H9 (cell line): ENCODE measurements around the gene TFAP2C. TPM values are rescaled to one million over a fixed set of nuclear protein-coding genes. Genes with fewer than 3 reads are reported as not detected.

Experiments used
- DNase-seq: peaks from one replicate; pipeline ENCODE4 v3.0.0-alpha.2; 2017
- H2AFZ ChIP-seq: one replicate; pipeline ENCODE4 v1.6.1; 2013; ENCODE audit warnings: mild to moderate bottlenecking, low read length, control low read depth, moderate library complexity
- H2AK5ac ChIP-seq: 2 replicates; pipeline ENCODE4 v1.6.1; 2013; ENCODE audit warnings: low read length, control low read depth, mixed read lengths; ENCODE audit not compliant: insufficient read length
- H2BK120ac ChIP-seq: one replicate; pipeline ENCODE4 v1.6.1; 2013; ENCODE audit warnings: low read depth, mild to moderate bottlenecking, low read length, control low read depth, inconsistent platforms; ENCODE audit not compliant: poor library complexity, severe bottlenecking
- H2BK12ac ChIP-seq: 2 replicates; pipeline ENCODE4 v1.6.1; 2013; ENCODE audit warnings: low read length, control low read depth, mixed read lengths, low read depth; ENCODE audit not compliant: insufficient read length
- H2BK15ac ChIP-seq: 2 replicates; pipeline ENCODE4 v1.6.1; 2013; ENCODE audit warnings: low read depth, low read length, control low read depth
- H2BK20ac ChIP-seq: one replicate; pipeline ENCODE4 v1.6.1; 2013; ENCODE audit warnings: low read depth, mild to moderate bottlenecking, low read length, control low read depth, inconsistent platforms; ENCODE audit not compliant: poor library complexity, severe bottlenecking
- H2BK5ac ChIP-seq: 2 replicates; pipeline ENCODE4 v1.6.1; 2013; ENCODE audit warnings: low read length, control low read depth, mixed read lengths; ENCODE audit not compliant: insufficient read length
- H3K14ac ChIP-seq: 2 replicates; pipeline ENCODE4 v1.6.1; 2013; ENCODE audit warnings: low read length, control low read depth; ENCODE audit not compliant: insufficient read depth
- H3K18ac ChIP-seq: 2 replicates; pipeline ENCODE4 v1.6.1; 2013; ENCODE audit warnings: low read depth, mild to moderate bottlenecking, mixed read lengths, low read length, control low read depth; ENCODE audit not compliant: insufficient read length
- H3K23ac ChIP-seq: 2 replicates; pipeline ENCODE4 v1.6.1; 2013; ENCODE audit warnings: low read length, control low read depth, mixed read lengths, low read depth; ENCODE audit not compliant: insufficient read length
- H3K23me2 ChIP-seq: 2 replicates; pipeline ENCODE4 v1.6.1; 2013; ENCODE audit warnings: low read depth, mild to moderate bottlenecking, mixed read lengths, low read length, control low read depth; ENCODE audit not compliant: insufficient read length, poor library complexity, severe bottlenecking
- H3K27ac ChIP-seq: 2 replicates; pipeline ENCODE4 v1.5.1; 2013; ENCODE audit warnings: low read length, control low read depth, mixed read lengths, low read depth; ENCODE audit not compliant: insufficient read length
- H3K27me3 ChIP-seq: 2 replicates; pipeline ENCODE4 v1.6.1; 2013; ENCODE audit warnings: low read length, control low read depth, inconsistent platforms; ENCODE audit not compliant: insufficient read depth
- H3K4ac ChIP-seq: 2 replicates; pipeline ENCODE4 v1.6.1; 2013; ENCODE audit warnings: low read depth, mild to moderate bottlenecking, control low read depth, inconsistent platforms, low read length, moderate library complexity
- H3K4me1 ChIP-seq: 2 replicates; pipeline ENCODE4 v1.6.1; 2013; ENCODE audit warnings: low read length, control low read depth, inconsistent platforms; ENCODE audit not compliant: insufficient read depth
- H3K4me2 ChIP-seq: 2 replicates; pipeline ENCODE4 v1.6.1; 2013; ENCODE audit warnings: low read length, control low read depth, mixed read lengths; ENCODE audit not compliant: insufficient read length, insufficient read depth
- H3K56ac ChIP-seq: 2 replicates; pipeline ENCODE4 v1.6.1; 2013; ENCODE audit warnings: low read depth, mild to moderate bottlenecking, mixed read lengths, low read length, control low read depth; ENCODE audit not compliant: insufficient read length
- H3K79me1 ChIP-seq: 2 replicates; pipeline ENCODE4 v1.6.1; 2013; ENCODE audit warnings: low read depth, mild to moderate bottlenecking, moderate library complexity, low read length, control low read depth, inconsistent platforms; ENCODE audit not compliant: insufficient read depth, poor library complexity, severe bottlenecking
- H3K79me2 ChIP-seq: 2 replicates; pipeline ENCODE4 v1.6.1; 2013; ENCODE audit warnings: low read length, control low read depth, inconsistent platforms; ENCODE audit not compliant: insufficient read depth
- H3K9ac ChIP-seq: 2 replicates; pipeline ENCODE4 v1.6.1; 2013; ENCODE audit warnings: low read length, control low read depth, mixed read lengths; ENCODE audit not compliant: insufficient read length; ENCODE audit errors: extremely low read depth
- H3K9me3 ChIP-seq: one replicate; pipeline ENCODE4 v1.6.1; 2013; ENCODE audit warnings: low read depth, low read length, inconsistent platforms; ENCODE audit not compliant: control insufficient read depth
- H3T11ph ChIP-seq: one replicate; pipeline ENCODE4 v1.6.1; 2013; ENCODE audit warnings: mild to moderate bottlenecking, low read length, control low read depth, inconsistent platforms
- H4K20me1 ChIP-seq: one replicate; pipeline ENCODE4 v1.6.1; 2013; ENCODE audit not compliant: control insufficient read depth, insufficient read length, insufficient read depth
- H4K5ac ChIP-seq: 2 replicates; pipeline ENCODE4 v1.6.1; 2013; ENCODE audit warnings: low read depth, mild to moderate bottlenecking, mixed read lengths, low read length, control low read depth; ENCODE audit not compliant: insufficient read length
- H4K8ac ChIP-seq: replicated peaks from 2 replicates; pipeline ENCODE4 v1.6.1; 2013; ENCODE audit warnings: low read length, control low read depth, mixed read lengths, low read depth; ENCODE audit not compliant: insufficient read length
- H4K91ac ChIP-seq: 2 replicates; pipeline ENCODE4 v1.6.1; 2013; ENCODE audit warnings: low read depth, mild to moderate bottlenecking, moderate library complexity, mixed read lengths, low read length, control low read depth; ENCODE audit not compliant: insufficient read length
- H3K27ac Mint-ChIP-seq, 3 experiments: 2 replicates in 2 of 3; 3 replicates in 1 of 3; pipeline ENCODE4 v1.8.0; 2020 to 2021; ENCODE audit warnings: mixed read lengths in 3 of 3, mild to moderate bottlenecking in 1 of 3, moderate library complexity in 1 of 3
- H3K27me3 Mint-ChIP-seq: 2 replicates; pipeline ENCODE4 v1.8.0; 2021; ENCODE audit warnings: low read depth, mild to moderate bottlenecking, moderate library complexity, mixed read lengths
- H3K36me3 Mint-ChIP-seq, 3 experiments: 2 replicates in 2 of 3; 3 replicates in 1 of 3; pipeline ENCODE4 v1.8.0; 2020 to 2021; ENCODE audit warnings: low read depth in 3 of 3, mixed read lengths in 3 of 3; ENCODE audit not compliant: insufficient read depth in 1 of 3
- H3K4me1 Mint-ChIP-seq, 2 experiments: 2 replicates each; pipeline ENCODE4 v1.8.0; 2020; ENCODE audit warnings: mixed read lengths in 2 of 2
- H3K4me3 Mint-ChIP-seq, 2 experiments: 2 replicates in 1 of 2; 3 replicates in 1 of 2; pipeline ENCODE4 v1.8.0; 2020 to 2021; ENCODE audit warnings: mild to moderate bottlenecking in 2 of 2, mixed read lengths in 2 of 2, moderate library complexity in 1 of 2
- H3K9me3 Mint-ChIP-seq, 2 experiments: 2 replicates in 1 of 2; 3 replicates in 1 of 2; pipeline ENCODE4 v1.8.0; 2020; ENCODE audit warnings: mild to moderate bottlenecking in 2 of 2, mixed read lengths in 2 of 2, moderate library complexity in 1 of 2
- WGBS: extraction: QIAGEN DNeasy Blood & Tissue Kit; methylation state at CpG from one replicate; pipeline ENCODE4 v1.1.7; 2013; ENCODE audit warnings: missing lambda C conversion rate, low lambda C conversion rate, mixed read lengths; ENCODE audit not compliant: insufficient read length; ENCODE audit errors: extremely low coverage; 5-methylcytosine and 5-hydroxymethylcytosine counted together
- total RNA-seq: library from RNA; stranded (reverse); gene quantifications from 2 replicates; pipeline ENCODE4 v1.2.1, GENCODE V29; 2021
- TF ChIP-seq, protein P1 (sequence below): fragments of 200-600 bp; sonication (generic); conservative IDR thresholded peaks from 3 replicates; pipeline ENCODE4 v1.8.0; 2021; ENCODE audit warnings: antibody characterized with exemption, mild to moderate bottlenecking

TFAP2C gene
- total RNA-seq, 1 experiment from 2014 or later, result 24.3 TPM

DNA sequence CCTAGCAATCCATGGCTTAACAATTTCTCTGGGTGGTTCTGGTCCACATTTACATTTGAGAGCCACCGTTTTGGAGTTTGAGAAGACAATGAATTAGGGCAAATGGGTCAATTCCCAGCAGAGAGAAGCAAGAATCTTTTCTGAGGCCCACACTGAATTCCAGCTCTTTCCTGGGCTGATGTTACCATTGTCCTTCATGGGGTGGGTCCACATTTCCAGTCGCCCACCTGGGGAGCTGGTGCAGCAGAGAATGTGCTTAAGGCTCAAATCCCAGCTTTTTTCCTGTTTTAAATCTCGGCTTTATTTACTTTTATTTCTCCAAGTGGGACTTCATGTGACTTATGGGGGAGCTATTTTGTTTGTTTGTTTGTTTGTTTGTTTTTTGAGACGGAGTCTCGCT, 44.2 kb upstream of the TFAP2C start:
- Histone ChIP-seq H3K27ac (no peak overlapping the region), H4K8ac (no peak overlapping the region), H3K56ac (no peak overlapping the region), H4K91ac (no peak overlapping the region), H2BK15ac (no peak overlapping the region), H2AK5ac (no peak overlapping the region), H3K23ac (no peak overlapping the region), H3K9me3 (no peaks in the 10 kb centered on the region), H3K79me2 (no peaks in the 10 kb centered on the region), H3K27me3 (no peaks in the 10 kb centered on the region), H2BK20ac (no peak overlapping the region), H2AFZ (no peak overlapping the region), H3K23me2 (no peaks in the 10 kb centered on the region), H3K4me2 (no peak overlapping the region), H2BK12ac (no peak overlapping the region), H3K18ac (no peak overlapping the region), H2BK120ac (no peak overlapping the region), H4K5ac (no peak overlapping the region), H3K9ac (no peak overlapping the region), H3T11ph (no peak overlapping the region), H2BK5ac (no peak overlapping the region), H3K14ac (no peak overlapping the region), H3K4me1 (peaks cover 2% of the 10 kb centered on the region), H4K20me1 (no peaks in the 10 kb centered on the region), H3K4ac (no peak overlapping the region), H3K79me1 (no peaks in the 10 kb centered on the region)
- Mint-ChIP-seq H3K4me1 (peaks cover 13 to 14% of the 10 kb centered on the region in 2 experiments), H3K4me3 (no peak overlapping the region), H3K27me3 (no peaks in the 10 kb centered on the region; the same call in 1 of the 2 replicates), H3K27ac (peak overlapping the region in 2 of 3 experiments; percentile 48 to 79; a peak in 3 of 7 replicates), H3K36me3 (no peaks in the 10 kb centered on the region), H3K9me3 (peaks cover 0 to 3% of the 10 kb centered on the region in 2 experiments; a peak in 2 of 5 replicates)
- no peak for DNase-seq
- TF ChIP-seq, protein P1, sequence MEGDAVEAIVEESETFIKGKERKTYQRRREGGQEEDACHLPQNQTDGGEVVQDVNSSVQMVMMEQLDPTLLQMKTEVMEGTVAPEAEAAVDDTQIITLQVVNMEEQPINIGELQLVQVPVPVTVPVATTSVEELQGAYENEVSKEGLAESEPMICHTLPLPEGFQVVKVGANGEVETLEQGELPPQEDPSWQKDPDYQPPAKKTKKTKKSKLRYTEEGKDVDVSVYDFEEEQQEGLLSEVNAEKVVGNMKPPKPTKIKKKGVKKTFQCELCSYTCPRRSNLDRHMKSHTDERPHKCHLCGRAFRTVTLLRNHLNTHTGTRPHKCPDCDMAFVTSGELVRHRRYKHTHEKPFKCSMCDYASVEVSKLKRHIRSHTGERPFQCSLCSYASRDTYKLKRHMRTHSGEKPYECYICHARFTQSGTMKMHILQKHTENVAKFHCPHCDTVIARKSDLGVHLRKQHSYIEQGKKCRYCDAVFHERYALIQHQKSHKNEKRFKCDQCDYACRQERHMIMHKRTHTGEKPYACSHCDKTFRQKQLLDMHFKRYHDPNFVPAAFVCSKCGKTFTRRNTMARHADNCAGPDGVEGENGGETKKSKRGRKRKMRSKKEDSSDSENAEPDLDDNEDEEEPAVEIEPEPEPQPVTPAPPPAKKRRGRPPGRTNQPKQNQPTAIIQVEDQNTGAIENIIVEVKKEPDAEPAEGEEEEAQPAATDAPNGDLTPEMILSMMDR, result no peak
- WGBS, result no CpG with 5 or more reads among the region's 5 CpGs
